Activated naive CD8-positive, alpha-beta T cell (primary cell): ENCODE measurements around the gene DCST1.

Experiments
- H3K27ac Mint-ChIP-seq: one replicate; pipeline ENCODE4 v1.8.0; 2021; ENCODE audit warnings: mixed read lengths
- H3K27me3 Mint-ChIP-seq: one replicate; pipeline ENCODE4 v1.8.0; 2021; ENCODE audit warnings: mixed read lengths
- H3K36me3 Mint-ChIP-seq: one replicate; pipeline ENCODE4 v1.8.0; 2021; ENCODE audit warnings: mixed read lengths
- H3K4me1 Mint-ChIP-seq: one replicate; pipeline ENCODE4 v1.8.0; 2021; ENCODE audit warnings: low read depth, mixed read lengths
- H3K4me3 Mint-ChIP-seq: one replicate; pipeline ENCODE4 v1.8.0; 2021; ENCODE audit warnings: mild to moderate bottlenecking, mixed read lengths
- H3K9me3 Mint-ChIP-seq: one replicate; pipeline ENCODE4 v1.8.0; 2021; ENCODE audit warnings: low read depth, mixed read lengths

DCST1 gene

DNA sequence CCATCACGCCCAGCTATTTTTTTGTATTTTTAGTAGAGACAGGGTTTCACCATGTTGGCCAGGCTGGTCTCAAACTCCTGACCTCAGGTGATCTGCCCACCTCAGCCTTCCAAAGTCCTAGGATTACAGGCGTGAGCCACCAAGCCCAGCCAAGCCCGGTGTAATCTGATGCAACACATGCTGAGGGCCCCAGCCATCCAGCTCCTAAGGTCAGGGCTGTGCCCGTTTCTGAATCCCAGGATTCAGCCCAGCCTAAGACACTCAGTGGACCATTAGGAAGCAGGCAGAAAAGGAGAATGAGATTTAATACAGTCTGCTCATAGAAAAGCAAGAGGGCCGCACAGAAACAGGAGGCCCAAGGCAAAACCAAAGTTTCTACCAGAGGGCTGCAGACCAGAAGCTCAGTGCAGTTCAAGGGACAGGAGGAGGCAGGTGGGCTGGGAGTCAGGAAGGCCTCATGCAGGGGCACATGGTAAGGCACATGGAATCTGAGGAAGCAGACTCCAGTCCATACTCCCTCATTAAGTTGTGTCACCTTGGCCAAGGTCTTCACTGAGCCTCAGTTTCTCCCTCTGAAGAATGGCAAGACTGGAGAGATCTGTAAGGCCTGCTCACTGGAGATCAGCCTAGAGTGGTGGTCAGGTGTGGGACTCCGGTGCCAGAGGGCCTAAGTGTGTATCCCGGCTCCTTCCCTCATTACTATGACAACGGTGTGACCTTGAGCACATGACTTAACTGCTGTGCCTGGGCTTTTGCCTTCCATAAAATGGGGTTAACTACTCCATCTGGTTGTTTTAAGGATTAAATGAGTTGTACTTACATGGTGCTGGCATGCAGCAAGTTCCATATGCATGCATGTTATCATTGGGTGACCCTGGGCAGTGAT lies 15.1 kb downstream of the DCST1 start:
- H3K9me3 Mint-ChIP-seq = no peaks in the 10 kb centered on the region

DNA sequence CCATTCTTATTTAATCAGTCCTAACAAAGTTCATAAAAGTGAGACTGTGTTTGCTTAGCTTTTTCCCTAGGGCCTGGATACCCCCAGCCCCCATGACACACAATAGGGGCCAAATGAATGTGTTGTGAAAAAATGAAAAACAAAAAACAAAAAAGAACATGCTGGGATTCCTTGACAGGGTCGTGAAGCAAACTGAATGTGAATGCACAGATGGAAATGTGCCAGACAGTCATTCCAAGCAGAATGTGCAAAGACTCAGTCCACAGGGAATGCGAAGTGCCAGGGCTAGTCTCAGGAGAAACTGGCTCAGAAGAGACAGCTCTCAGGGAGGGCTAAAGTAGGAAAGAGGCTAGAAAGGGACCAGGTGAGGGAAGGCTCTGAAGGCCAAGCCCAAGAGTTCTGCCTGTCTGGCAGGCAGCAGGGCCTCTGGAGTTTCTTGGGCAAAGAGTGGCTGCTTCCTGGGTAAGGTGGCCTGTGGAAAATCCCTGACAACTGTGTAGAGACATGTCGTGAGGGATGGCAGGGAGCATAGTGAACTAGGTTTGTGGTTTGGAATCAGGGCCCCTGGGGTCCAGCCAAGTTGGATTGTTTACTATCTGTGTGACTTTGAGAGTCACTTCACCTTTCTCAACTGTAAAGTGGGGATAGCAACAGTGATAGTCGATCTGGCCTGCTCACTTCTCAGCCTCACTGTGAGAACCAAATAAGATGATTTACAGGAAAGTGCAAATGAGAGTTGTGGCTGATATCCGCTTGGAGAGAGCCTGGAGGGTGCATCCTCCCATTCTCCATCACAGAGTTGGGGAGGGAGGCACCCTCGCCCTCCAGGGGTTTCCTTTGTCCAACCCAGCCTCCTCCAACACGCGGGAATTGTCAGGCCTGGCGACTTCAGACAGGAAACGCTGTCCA lies 16.3 kb downstream of the DCST1 start:
- Mint-ChIP-seq H3K27me3 (no peaks in the 10 kb centered on the region), H3K27ac (no peak overlapping the region), H3K4me1 (peaks cover 17% of the 10 kb centered on the region), H3K36me3 (no peaks in the 10 kb centered on the region), H3K9me3 (no peaks in the 10 kb centered on the region), H3K4me3 (peak overlapping the region; percentile 84)

More for the DNA sequence above, 15.1 kb downstream of the DCST1 start:
- Mint-ChIP-seq H3K27ac (no peak overlapping the region), H3K4me1 (peaks cover 17% of the 10 kb centered on the region), H3K36me3 (no peaks in the 10 kb centered on the region), H3K27me3 (no peaks in the 10 kb centered on the region), H3K4me3 (no peak overlapping the region)

DNA sequence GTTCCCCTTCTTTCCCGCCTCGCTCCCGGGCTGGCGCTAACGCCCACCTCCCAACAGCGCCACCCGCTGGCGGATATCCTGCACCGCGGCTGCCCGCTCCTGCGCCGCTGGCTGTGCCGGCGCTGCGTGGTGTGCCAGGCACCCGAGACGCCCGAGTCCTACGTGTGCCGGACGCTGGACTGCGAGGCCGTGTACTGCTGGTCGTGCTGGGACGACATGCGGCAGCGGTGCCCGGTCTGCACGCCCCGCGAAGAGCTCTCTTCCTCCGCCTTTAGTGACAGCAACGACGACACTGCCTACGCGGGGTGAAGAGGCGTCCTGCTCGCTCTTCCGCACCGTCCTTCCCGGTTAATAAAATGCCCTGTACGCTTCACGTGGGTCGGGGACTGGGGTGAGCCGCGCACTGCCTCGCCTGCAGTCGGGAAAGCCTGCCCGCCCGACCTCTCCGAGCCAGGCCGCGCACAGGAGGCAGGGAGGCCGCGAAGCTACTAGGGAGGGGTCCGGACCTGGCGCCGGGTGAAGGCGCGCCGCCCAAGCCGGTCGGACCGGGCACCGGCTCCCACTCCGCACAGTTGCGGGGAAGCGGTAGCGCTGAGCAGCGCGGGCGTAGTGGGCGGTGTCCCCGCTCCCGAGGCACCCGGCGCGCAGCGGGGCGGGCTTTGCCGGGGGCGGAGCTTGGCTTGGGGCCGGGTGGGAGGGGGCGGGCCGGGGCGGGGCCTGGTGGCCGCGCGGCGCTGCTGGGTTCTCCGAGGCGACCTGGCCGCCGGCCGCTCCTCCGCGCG lies 17.1 kb downstream of the DCST1 start, which contains the start of gene ADAM15:
ADAM15 (plus strand) TSS at position 757 of the 782 bp plus-strand sequence. CDS start 71 bp downstream, outside the sequence.
- Mint-ChIP-seq H3K9me3 (no peaks in the 10 kb centered on the region), H3K27ac (no peak within 1 kb of the TSS), H3K36me3 (no peaks in the 10 kb centered on the region), H3K4me3 (peak within 1 kb of the TSS; percentile 88), H3K27me3 (no peaks in the 10 kb centered on the region), H3K4me1 (peaks cover 17% of the 10 kb centered on the region)

DNA sequence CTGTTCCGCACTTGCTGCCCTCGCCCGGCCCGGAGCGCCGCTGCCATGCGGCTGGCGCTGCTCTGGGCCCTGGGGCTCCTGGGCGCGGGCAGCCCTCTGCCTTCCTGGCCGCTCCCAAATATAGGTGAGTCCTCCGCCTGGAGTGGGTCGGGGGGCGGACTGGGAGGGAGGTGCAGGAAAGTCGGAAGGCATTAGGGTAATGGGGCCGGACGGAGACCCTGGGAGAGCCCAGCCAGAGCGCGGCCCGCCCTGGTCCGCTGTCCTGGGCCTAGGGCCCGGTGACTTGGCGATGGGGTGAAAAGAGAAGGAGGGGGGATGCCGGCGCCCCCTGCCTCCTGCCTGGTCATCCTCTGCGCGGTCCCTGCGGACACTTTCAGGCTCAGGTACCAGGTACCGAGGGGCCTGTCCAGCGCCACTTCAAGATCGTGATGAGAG lies 17.7 kb downstream of the DCST1 start:
- Mint-ChIP-seq H3K4me1 (peaks cover 17% of the 10 kb centered on the region), H3K4me3 (peak overlapping the region; percentile 88), H3K9me3 (no peaks in the 10 kb centered on the region), H3K27ac (no peak overlapping the region), H3K36me3 (no peaks in the 10 kb centered on the region), H3K27me3 (no peaks in the 10 kb centered on the region)

DNA sequence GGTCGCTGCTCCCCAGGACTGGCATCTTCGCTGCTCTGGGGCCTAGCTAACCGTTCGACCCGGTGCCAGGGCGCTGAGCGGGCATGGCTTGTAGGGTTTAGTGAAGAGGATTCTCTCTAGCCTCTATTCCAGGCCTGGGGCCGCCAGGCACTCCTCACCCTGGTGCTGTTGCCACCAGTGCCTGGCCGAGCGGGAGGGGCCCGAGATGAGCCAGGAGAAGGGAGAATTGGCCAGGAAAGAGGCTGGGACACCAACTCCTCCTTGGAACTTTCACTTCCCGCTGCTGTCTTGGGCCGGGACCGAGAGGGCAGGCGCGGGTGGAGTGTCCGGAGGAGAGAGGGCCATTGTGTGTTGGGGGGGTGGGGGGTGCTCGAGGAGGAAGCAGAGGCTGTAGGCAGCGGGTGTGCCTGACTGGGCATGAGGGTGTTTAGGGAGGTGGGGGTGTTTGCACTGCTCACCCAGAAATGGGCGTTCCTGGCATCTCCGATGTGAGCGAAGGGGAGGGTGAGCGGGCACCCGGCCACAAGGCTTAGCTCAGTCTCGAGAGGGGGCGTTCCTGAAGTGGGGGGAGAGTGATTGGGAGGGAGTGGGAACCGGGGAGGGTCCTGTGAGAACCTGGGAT lies 18.3 kb downstream of the DCST1 start:
- H3K36me3 Mint-ChIP-seq = no peaks in the 10 kb centered on the region
- peak overlapping the region; percentile 88 for H3K4me3 Mint-ChIP-seq
- H3K9me3 Mint-ChIP-seq = no peaks in the 10 kb centered on the region
- peaks cover 17% of the 10 kb centered on the region for H3K4me1 Mint-ChIP-seq
- no peaks in the 10 kb centered on the region for H3K27me3 Mint-ChIP-seq
- no peak overlapping the region for H3K27ac Mint-ChIP-seq

DNA sequence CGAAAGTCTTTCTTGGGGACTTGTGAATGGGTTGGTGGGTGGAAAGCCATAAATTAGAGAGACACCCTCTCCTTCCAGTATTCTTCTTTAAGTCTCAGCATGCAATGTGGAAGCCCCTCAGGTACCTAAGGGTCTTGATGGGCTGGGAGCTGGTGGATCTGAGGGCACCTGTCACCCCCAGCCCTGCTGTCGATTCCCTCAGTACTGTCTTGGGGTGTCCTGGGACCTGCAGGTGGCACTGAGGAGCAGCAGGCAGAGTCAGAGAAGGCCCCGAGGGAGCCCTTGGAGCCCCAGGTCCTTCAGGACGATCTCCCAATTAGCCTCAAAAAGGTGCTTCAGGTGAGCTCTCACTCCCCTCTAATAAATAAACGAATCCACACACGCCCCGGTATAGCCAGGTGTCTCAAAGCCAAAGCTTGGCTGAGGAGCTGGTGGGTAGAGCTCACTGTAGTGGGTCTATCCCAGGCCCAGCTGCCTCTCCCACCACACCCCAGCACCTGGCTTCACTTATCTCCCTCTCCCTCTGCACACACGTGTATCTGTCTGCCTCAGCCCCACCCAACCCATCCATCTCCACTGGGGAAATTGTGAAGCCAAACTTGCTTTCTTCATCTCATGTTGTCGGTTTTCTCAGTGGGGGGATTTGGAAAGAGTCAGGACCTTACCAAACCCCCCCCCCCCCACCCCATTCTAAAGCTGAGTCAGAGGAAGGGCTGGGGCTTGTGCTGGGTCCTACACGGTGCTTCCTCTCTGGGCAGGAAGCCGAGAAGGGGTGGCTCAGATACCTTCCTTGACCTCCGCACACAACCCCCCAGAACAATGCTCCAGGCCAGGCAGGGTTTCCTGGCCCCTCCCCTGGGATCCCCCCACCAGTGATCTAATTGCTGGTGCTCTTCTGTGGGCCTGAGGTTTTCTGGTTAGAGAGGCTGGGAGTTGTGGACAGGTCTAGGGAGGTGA lies 19.1 kb downstream of the DCST1 start:
- H3K36me3 Mint-ChIP-seq = no peaks in the 10 kb centered on the region
- no peak overlapping the region for H3K27ac Mint-ChIP-seq
- no peaks in the 10 kb centered on the region for H3K9me3 Mint-ChIP-seq
- peak overlapping the region; percentile 88 for H3K4me3 Mint-ChIP-seq
- H3K27me3 Mint-ChIP-seq = no peaks in the 10 kb centered on the region
- H3K4me1 Mint-ChIP-seq = peaks cover 17% of the 10 kb centered on the region

DNA sequence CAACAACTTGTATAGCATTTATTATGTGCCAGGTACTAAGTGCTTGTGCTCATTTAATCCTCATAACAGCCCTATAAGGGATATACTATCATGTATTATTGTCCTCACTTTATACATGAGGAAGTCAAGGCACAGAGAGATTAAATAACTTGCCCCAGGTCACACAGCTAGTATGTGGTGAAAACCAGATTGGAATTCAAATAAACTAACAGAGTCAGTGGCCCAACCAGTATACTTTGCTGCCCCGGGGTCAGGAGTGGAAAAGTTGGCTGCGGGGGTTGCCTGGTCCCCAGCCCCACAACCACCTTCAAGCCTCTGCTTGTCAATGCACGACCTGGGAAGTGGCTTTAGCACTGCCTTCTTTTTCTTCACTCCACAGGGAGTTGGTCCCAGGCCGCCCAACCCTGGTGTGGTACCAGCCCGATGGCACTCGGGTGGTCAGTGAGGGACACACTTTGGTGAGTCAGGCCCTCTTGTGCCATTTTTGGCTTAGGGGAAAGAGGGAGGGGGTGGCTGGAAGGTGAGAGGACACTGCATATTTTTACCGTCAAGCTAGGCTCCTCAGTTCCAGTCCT lies 20.0 kb downstream of the DCST1 start:
- H3K9me3 Mint-ChIP-seq = no peaks in the 10 kb centered on the region
- H3K27ac Mint-ChIP-seq = no peak overlapping the region
- H3K36me3 Mint-ChIP-seq = no peaks in the 10 kb centered on the region
- H3K4me3 Mint-ChIP-seq = peak overlapping the region; percentile 67
- H3K4me1 Mint-ChIP-seq = peaks cover 17% of the 10 kb centered on the region
- H3K27me3 Mint-ChIP-seq = no peaks in the 10 kb centered on the region

DNA sequence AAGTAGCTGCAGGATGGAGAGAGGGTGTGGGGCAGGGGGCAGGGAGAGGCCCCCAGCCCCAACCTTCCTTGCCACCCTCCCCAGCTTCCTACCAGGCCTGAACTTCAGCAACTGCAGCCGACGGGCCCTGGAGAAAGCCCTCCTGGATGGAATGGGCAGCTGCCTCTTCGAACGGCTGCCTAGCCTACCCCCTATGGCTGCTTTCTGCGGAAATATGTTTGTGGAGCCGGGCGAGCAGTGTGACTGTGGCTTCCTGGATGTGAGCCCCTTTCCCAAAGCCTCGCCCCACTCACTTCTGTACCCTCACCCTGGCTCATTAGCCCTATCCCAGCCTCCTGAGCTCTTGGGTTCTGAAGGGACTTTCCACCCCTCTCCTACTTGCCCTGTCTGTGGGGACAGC lies 23.5 kb downstream of the DCST1 start:
- no peaks in the 10 kb centered on the region for H3K9me3 Mint-ChIP-seq
- peaks cover 20% of the 10 kb centered on the region for H3K4me1 Mint-ChIP-seq
- no peaks in the 10 kb centered on the region for H3K36me3 Mint-ChIP-seq
- H3K4me3 Mint-ChIP-seq = no peak overlapping the region
- no peak overlapping the region for H3K27ac Mint-ChIP-seq
- no peaks in the 10 kb centered on the region for H3K27me3 Mint-ChIP-seq

DNA sequence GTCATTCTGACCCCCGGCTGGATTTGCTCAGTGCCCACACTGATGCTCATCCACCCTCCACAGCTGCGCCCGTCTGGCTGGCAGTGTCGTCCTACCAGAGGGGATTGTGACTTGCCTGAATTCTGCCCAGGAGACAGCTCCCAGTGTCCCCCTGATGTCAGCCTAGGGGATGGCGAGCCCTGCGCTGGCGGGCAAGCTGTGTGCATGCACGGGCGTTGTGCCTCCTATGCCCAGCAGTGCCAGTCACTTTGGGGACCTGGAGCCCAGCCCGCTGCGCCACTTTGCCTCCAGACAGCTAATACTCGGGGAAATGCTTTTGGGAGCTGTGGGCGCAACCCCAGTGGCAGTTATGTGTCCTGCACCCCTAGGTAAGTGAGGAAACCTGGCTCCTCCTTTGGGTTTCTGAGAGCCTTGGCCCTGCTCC lies 24.2 kb downstream of the DCST1 start:
- Mint-ChIP-seq H3K9me3 (no peaks in the 10 kb centered on the region), H3K27ac (no peak overlapping the region), H3K4me3 (no peak overlapping the region), H3K36me3 (no peaks in the 10 kb centered on the region), H3K4me1 (peaks cover 18% of the 10 kb centered on the region), H3K27me3 (no peaks in the 10 kb centered on the region)

DNA sequence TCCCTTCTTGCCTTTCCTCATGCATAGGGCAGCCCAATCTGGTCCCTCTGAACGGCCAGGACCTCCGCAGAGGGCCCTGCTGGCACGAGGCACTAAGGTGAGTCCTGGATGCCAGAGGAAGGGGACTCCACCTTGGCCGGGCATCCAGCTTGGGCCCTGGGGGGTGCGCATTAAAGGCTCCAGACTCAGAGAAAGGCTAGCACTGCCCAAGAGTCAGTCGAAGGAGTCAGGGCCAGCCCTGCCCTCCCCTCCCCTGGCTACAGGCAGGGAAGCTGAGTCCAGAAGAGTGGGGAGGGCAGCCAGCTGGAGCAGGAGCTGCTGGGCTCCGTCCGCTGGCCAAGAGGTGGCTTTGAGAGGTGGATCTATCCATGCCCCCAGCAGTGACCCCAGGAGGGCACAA lies 27.1 kb downstream of the DCST1 start:
- no peaks in the 10 kb centered on the region for H3K36me3 Mint-ChIP-seq
- no peaks in the 10 kb centered on the region for H3K27me3 Mint-ChIP-seq
- H3K9me3 Mint-ChIP-seq = no peaks in the 10 kb centered on the region
- H3K4me3 Mint-ChIP-seq = no peak overlapping the region
- H3K4me1 Mint-ChIP-seq = peaks cover 24% of the 10 kb centered on the region
- no peak overlapping the region for H3K27ac Mint-ChIP-seq

DNA sequence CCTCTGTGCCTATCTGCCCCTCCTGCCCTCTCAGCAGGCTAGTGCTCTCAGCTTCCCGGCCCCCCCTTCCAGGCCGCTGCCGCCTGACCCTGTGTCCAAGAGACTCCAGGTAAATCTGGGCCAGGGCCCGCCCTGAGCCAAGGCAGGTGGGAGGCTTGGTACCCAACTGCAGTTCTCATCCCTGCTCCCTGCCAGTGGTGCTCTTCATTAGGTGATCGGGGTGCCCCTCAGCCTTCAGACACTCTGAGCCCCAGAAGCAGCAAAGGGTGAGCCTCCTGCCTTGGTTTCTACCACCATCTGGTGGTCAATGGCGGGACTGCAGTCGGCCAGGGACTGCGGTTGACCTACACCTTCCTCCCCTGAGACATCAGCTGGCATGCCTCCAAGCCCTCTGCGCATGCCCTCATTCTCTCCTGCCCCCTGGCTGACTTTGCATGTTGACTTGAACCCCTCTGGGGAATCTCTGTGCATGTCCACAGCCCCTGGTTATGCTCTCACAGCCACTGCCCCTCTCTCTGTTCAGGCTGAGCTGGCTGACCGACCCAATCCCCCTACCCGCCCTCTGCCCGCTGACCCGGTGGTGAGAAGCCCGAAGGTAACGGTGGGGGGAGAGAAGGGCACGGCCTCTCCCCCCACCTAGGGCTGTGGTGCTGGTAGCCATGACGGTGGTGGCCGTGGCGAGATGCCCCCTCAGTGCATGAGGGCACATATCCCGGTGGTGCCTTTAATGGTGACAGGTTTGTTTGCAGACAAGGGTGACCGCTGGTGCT lies 27.9 kb downstream of the DCST1 start:
- Mint-ChIP-seq H3K4me3 (peak overlapping the region; percentile 57), H3K36me3 (no peaks in the 10 kb centered on the region), H3K27me3 (no peaks in the 10 kb centered on the region), H3K27ac (no peak overlapping the region), H3K9me3 (no peaks in the 10 kb centered on the region), H3K4me1 (peaks cover 27% of the 10 kb centered on the region)

DNA sequence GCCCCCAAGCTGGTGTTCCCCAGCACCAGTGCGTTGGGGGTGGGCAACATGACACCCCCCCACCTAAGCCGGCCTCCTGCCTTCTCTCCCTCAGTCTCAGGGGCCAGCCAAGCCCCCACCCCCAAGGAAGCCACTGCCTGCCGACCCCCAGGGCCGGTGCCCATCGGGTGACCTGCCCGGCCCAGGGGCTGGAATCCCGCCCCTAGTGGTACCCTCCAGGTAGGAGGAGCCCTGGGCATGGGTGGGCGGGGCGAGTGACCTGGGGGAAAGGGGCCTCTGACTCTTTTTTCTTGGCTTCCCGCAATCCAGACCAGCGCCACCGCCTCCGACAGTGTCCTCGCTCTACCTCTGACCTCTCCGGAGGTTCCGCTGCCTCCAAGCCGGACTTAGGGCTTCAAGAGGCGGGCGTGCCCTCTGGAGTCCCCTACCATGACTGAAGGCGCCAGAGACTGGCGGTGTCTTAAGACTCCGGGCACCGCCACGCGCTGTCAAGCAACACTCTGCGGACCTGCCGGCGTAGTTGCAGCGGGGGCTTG lies 28.6 kb downstream of the DCST1 start:
- Mint-ChIP-seq H3K27me3 (no peaks in the 10 kb centered on the region), H3K4me3 (peak overlapping the region; percentile 95), H3K9me3 (no peaks in the 10 kb centered on the region), H3K4me1 (peaks cover 27% of the 10 kb centered on the region), H3K36me3 (no peaks in the 10 kb centered on the region), H3K27ac (no peak overlapping the region)
